Islet of Langerhans (tissue), 1 donor: ENCODE measurements around the gene COL9A2.

Experiments used
- FAIRE-seq: peaks from one replicate; lab custom pipeline; 2011; peaks lifted over from hg19 to GRCh38; lab: Jason Lieb, UNC

COL9A2 gene

DNA sequence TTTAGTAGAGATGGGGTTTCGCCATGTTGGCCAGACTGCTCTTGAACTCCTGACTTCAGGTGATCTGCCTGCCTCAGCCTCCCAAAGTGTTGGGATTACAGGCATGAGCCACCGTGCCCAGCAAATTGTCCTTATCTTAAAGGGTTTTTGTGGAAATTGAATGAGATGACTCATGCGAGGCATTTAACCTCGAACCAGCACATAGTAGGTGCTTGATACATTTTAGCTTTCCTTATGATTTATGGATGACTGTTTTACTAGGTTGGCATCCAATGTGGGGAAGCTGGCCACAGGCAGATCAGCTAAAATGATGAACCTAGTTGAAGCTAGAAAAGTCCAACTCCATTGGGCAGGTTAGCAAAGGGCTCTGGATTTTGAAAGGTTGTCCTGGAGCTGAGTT is 1.4 kb upstream of the COL9A2 start:
- FAIRE-seq: no peak

DNA sequence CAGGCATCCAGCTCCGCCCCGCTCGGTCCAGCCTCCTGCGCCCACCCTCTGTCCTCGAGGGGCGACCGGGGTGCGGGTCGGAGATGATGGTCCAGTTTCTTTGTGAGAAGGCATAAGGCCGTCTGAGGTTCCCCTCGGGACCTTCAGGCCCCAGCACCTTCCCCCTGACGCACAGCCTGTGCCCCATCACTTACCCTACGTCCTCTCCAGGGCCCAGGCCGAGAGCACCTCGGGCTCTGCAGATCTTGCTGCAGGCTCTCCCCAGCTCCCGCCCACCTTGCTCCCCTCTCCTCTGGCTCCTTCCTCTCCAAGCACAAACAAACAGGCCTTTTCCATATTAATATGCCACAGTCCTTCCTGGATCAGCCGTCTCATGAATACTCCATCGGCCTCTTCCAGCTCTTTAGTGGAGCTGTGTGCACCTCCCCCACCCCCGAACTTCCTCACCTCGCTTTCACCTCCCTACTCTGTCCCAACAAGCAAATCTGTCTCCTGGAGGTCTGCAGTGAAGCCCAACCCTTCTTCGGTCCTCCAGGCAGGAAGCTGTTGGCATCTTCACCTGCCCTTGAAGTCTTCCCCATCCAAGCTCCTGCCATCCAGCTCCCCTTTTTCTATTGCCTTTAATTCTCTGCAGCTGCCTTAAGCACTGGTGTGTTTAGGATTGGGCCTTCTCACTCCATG is 448 bp upstream of the COL9A2 start:
- FAIRE-seq: no peak

DNA sequence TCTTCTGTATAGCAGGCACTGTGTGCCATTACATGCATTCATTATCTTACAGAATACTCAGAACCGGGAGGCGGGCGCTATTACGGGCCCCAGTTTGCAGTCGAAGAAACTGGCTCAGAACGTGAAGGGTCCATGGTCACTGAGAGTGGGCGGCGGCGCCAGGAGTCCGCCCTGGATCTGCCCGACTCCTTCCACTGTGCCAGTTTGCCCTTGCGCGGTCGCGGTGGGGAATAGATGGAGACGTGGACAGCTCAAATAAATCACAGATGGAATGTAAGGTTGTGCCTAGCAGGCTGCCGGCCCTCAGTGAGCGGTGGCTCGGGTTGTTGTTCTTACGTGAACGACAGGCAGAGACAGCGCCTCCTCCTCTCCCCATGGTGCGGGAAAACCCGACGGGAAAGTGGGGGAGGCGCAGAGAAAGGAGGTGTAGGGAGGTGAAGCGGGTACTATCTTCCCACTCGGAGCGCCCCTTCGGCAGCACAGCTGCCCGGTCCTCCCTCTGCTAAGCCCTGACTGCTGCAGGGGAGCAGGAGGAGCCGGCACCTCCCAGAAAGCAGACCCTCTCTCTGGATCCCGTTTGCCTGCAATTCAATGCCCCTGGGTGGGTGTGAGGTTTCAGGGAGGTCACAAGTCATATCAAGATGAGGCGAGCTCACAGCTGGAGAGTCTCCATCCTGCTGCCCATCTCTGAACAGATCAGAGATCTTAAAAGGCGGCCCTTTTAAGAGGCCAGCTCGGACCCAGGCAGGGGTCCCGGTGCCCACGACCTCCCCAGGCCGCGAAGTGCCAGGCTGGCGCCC is 1.1 kb downstream of the COL9A2 start:
- FAIRE-seq: no peak

DNA sequence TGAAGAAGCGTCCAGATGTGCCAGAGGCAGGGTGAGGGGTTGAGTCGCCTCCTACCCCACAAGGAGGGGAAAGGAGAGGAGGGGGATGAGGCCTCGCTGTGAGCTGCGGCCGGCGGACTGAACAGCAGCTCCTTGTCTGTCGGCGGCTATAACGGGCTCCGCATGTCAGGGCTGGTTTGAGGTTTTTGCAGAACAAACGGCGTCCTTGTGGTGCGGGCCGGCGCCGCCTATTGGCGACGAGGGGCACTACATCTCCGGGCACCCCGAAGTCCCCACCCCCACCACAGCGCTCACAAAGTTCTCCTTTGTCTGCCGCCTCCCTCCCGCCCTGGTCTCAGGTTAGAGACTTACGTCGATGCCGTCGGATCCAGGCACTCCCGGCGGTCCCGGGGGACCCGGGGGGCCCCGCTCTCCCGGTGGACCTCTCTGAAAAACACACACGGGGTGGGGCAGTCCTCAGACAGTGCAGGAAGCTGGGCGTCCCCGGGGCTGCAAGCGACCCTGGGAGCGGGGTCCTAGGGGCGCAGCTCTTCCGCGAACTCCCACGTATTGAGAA is 1.8 kb downstream of the COL9A2 start:
- FAIRE-seq: no peak

DNA sequence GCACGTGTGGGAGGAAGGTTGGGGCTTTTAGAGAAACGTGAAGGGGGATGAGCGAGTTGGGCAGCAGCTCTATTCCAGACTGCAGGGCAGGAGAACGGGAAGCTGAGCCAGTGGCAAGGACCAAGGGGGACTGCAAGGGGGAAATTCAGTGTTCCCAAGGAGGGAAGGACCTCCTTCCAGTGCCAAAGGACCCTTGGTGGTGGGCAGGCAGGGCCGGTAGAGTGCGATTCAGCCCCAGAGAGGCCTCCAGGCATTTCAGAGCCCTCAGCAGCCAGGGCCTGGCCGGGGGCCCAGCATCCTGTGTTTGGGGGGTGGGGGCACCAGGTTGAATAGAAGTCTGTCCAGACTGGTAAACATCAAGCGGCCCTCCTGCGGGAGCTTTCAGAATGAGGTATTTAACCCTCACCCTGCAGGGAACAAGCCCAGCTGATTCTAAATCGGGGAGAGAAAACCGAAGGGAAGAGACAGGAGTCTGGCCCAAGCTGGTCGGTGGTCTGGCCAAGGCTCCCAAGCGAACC is 2.3 kb downstream of the COL9A2 start:
- no peak for FAIRE-seq

DNA sequence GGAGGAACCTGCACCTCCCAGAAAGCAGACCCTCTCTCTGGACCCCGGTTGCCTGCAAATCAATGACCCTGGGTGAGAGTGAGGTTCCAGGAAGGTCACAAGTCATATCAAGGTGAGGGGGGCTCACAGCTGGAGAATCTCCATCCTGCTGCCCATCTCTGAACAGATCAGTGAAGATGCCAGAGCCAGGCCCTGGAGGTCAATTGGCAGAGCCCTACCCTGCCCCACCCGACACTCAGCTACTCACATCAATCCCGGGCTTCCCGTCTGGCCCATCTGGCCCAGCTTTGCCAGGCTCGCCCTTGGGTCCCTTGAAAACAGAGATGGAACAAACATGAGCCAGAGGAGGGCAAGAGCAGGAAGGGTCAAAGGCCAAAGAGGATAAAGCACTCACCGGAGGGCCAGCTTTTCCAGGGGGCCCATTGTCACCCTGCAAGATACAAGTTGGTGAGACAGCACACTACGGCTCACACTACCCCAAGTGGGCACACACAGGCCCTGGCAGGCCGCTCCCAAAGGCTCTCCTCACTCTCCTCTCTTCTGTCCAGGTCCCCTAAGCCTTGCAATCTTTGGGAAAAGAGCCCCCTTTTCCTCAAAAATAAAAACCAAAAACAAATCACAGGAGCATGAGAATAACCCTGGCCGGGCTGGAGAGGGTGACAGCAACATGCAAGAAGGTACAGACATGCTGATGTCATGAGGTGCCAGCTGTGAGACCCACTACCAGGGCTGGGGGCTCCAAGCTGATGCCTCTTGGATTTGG is 2.9 kb downstream of the COL9A2 start:
- FAIRE-seq: no peak

DNA sequence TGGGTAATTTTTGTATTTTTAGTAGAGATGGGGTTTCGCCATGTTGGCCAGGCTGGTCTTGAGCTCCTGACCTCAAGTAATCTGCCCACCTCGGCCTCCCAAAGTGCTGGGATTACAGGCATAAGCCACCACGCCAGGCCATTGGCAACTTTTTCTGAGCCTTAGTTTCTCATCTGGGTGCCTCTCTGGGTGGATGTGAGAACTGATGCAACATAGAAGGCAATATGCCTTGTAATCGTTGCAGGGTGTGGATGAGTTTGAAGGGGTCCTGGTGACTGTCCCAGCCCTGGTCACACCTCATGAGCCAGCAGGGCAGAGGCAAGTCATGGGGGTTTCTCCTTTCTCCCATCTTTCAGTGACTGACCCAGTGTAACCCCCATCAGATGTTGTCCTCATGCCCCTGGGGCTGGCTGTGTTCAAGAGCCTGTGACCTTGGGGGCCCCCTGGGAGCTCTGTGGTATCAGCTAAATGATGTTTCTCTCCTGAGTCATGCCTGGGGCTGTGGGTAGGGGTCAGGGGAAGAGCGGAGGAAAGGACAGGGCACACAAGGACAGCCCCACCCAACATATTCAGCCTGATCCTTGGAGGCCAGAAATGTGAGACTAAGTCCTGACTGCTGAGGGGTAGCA is 3.6 kb downstream of the COL9A2 start:
- no peak for FAIRE-seq

DNA sequence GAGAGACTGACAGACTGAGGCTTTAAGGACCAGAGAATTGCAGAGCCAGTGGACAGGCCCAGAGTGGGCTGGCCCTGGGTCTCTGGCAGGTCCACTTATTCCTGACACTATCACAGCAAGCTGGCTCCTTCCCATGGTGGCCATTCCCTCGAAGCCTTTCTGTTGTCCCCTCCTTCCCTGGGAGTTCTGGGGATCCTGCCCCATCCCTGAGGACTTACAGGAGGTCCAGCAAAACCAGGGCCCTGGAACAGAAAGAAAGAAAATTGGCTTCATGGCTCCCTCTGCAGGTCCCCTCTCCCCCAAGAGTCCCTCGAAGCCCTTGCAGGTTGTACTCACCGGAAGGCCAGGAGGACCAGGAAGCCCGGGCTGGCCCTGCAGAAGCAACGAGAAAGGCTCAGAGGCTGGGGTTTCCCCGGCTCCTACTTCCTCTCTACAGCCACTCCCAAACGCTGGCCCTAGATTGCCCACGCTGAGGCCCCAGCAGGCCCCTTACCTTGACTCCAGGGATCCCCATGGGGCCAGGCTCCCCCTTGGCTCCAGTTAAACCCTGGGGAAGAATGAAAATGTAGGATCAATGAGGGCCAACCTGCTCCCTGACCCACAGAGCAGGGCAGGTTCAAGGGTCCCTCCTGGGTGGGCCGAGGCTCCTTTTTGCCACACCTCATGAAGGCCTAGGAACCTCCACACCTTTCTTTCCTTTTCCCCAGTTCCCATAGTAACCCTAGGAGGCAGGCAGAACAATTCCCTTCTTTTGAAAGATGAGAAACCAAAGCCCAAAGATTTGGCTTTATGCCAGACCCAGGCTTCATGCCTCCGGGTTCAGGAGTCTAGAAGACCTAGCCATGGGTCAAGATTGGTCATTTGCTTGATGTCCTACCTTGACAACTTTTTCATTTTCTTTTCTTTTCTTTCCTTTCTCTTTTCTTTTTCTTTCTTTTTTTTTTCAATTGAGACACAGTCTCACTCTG is 4.6 kb downstream of the COL9A2 start:
- FAIRE-seq: no peak

DNA sequence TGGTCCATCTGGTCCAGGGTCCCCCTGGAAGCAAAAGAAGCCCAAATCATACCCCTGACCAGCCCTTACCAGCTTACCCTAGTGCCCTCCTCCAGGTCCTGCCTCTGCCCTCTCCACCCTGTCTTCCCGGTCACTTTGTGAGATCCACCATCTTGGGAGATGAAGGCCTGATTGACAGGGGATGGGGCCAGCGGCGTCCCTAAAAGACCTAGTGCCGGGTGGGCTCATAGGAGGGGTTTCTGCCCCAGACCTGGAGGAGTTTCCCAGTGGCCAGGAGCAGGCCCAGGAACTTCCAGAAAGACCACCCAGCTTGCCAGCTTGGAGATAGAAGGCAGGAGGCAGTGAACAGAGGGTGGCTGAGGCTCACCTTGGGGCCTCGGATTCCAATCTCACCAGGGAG is 5.4 kb downstream of the COL9A2 start:
- FAIRE-seq: no peak

DNA sequence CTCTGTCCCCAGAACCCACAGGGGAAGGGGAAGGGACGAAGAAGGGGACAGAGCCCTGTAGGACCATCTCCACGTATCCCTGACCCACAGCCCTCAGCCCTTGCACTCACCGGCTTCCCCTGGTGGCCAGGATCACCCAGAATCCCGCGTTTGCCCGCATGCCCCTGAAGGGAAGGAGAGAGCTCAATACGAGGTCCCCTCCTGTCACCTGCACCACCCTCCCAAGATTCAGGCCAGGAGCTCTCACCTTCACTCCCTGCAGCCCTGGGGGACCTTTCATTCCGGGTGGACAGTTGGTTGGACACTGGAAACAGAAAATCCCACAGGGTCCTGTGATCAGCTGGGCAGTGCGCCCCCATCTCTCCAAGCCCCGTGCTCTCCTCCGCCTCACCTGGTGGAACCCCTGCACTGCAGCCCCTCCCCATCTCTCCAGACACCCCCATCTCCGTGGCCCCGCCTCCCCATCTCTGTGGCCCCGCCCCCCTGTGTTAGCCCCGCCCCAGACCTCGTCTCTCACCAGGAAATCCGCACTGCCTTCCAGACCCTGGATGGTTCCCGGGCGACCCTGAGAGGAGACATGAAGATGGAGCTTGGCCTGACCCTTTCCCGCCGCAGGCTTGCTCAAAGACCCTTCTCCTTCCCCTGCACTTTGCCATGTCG is 6.0 kb downstream of the COL9A2 start:
- no peak for FAIRE-seq

DNA sequence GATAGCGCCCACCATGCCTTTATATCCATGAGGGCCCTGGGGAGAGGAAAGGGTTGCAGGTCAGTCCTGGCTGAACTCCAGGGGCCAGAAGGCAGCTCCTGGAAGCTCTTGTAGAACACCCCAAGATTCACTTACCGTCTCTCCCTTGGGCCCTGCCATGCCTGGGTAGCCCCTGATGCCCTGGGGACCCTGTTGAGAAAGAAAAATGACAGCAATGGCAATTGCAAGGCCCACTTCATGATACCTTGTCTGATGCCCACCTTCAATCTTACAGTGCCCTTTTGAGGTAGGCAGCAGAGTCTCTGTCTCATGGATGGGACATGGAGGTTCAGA is 7.0 kb downstream of the COL9A2 start:
- no peak for FAIRE-seq

DNA sequence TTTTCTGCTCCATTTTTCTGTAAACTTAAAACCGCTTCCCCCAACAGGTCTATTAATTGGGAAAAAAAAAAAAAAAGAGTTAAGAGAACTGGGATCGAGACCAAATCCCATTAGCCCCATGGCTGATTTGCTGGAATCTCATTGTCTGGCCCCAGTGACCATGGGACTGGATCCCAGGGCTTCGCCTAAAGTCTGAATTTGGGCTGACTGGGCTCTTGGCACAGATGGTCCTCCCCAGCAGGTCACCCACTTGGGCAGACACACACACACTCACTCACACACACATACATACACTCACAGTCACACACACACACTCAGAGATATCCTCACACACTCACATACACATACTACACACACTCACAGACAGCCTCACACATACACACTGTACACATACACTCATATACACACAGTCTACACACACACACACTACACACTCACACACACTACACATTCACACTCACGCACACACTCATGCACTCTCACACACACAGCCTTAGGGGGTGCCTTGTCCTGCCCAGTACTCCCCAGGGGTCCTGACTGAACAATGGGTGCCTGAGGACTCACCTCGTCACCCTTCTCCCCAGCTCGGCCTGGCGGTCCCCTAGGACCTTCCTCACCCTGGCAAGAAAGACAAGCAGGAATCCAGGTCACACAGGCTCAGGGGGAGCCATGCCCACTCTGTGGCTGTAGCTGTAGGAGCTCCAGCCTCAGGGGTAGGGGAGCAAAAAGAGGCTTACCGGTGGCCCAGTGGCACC is 7.5 kb downstream of the COL9A2 start:
- no peak for FAIRE-seq

DNA sequence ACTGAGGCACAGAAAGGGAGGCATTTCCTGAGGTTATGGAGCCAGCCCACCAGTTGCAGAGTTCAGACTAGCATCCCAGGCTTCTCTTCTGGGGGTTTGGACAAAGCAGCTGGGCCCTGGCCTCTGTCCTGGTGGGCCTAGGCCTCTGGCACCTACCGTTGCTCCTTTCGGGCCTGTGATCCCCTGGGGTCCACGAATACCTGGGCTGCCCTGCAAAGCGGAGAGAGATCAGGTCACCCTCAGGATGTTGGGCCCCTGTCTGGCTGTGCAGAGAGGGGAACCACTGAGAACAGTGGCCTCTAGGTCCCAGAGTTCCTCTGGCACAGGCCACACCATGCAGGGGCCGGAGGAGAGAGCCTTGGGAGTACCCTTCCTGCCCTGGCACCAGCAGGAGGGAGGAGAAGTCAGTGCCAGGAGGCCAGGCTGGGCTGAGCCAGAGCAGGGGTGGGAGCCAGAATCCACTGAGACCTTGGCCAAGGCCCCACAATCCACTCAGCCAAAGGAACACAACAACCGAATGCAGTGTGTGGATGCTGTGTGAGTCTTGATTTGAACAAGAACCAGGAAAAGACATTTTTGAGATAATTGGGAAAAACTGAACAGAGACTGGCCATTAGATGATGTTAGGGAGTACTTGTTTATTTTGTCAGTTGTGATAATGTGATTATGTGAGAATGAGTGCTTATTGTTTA is 8.9 kb downstream of the COL9A2 start:
- no peak for FAIRE-seq

DNA sequence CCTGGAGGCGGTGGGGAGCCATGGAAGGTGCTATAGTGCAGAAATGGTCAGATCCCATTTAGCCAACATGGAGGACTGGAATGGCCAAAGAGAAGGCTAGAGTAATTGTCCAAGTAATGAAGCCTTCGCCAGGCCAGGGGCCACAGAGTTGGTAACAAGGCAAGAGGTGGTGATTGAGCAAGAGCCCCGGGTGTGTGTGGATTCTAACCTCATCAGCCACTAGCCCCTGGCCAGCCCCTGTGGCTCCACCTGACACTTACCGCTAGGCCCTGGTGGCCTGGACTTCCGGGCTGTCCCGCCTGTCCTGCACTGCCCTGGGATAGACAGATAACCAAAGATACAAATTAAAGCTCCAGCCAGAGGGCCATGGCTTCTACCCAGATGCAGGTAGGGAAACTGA is 9.9 kb downstream of the COL9A2 start:
- FAIRE-seq: no peak

DNA sequence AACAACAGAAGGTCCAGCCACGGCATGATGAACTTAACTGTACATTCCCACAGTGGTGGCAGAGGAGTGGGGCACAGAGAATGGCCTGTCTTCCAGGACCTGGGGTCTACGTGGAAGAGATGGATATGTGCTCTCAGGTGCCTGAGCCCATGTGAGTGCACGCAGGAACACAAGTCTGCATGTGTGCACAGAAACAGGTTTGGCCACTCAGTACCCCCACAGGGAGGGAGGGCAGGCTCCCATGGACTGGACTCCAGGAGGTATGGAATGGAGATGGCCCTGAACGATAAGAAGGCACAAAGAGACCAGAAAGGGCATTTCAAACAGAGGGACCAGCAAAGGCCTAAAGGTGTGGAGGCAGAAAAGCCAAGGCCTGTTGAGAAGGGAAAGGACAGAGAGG is 10.8 kb downstream of the COL9A2 start:
- FAIRE-seq: no peak

DNA sequence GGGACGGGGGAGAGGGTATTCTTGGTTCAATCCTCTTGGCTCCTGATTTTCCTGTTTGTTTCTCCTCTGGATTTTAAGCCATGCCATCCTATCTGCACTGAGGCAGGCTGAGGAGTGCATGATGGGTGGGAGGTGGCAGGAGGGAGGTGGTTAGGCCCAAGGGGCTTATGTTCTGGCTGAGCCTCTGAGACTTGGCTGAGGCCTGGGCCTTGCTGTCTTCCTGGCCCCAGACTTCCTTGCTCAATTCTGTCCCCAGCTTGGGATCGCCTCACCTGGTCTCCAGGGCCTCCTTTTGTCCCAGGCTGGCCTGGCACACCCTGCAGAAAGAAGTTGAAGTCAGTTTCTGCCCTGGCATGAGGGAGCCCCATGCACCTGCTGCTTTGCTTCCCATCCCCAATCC is 11.2 kb downstream of the COL9A2 start:
- no peak for FAIRE-seq

DNA sequence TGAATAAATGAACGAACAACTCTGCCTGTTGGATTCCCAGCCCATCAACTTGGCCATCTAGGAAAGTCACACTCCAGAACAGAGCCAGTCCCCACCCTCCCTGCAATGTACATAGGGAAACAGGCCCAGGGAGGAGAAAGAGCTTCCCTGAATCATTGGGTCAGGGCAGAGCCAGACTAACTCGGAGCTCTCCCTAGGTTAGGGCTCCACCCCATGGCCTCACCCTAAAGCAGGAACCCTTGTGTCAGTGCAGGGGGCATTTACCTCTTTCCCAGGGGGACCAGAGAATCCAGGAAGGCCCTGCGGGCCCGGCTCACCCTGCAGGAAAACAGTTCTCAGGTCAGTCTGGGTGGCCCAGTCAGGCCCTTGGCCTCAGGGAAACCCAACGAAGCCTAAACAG is 11.6 kb downstream of the COL9A2 start:
- no peak for FAIRE-seq

DNA sequence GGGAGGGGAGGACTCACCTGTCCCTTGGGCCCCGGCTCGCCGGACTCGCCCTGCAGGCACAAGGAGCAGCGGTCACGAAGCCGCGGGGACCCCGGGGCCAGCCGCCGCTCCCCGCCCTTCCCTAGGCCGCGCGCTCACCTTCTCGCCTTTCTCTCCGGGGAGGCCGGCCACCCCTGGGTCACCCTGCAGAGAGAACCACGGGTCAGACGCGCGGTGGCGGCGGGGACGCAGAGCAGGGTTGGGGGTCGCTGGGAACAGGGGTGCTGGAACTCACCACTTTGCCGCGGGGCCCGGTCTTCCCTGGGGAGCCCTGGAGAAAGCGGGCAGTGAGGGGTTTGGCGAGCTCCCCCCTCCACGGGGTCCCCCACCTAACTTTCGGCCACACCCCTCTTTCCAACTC is 13.3 kb downstream of the COL9A2 start:
- FAIRE-seq: no peak

DNA sequence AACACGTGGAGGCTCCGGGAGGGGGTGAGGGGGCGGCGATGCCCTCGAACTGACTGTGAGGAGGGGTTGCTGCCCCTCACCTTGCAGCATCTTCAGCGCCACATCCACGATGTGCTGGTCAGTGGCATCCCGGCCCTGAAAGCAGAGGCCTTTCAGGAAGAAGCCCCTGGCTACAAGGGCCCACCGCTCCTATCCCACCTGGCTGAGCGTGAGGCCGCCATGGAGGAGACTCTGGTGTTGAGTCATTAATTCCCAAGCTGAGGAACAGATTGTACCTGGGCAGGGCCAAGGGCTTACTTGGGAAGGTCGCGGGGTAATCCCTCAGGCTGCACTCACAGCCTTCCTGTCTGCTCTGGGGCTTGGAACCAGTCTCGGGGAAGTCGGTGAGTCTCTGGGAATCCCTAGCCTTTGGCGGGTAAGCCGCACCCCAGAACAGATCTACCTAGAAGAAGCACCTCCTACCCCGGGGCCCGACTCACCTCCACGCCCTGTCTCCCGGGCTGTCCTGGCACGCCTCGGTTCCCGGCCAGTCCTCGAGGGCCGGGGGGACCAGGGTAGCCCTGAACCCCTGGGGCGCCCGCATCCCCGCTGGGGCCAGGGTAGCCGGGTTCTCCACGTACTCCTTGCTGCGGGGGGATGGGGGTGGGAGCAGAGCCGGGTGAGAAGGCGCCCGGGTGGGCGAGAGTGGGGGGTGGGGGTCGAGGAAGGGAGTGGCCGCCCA is 13.9 kb downstream of the COL9A2 start:
- FAIRE-seq: no peak
